8988T (cell line): ENCODE results near the gene FAM13C.
"Not testable (repeated sequence)": the region's sequence is repeated elsewhere in the genome, so short reads cannot be mapped to it uniquely, and the experiment has no call there.

Source experiments
- DNase-seq: peaks from one replicate; pipeline ENCODE4 v3.0.0; 2011

The FAM13C gene

GRCh38 chr10:59225211-59225610, 137.1 kb downstream of the FAM13C start:
- no peak for DNase-seq

DNA sequence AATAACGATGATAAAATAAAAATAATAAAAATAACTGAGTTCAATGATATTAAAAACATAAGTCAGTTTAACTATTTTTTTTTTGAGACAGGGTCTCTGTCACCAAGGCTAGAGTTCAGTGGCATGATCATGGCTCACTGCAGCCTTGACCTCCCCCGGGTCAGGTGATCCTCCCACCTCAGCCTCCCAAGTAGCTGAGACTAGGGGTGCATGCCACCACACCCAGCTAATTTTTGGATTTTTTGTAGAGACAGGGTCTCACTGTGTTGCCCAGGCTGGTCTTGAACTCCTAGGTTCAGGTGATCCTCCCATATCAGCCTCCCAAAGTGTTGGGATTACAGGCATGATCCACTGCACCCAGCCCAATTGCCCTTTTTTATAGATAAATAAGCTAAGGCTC, 138.8 kb downstream of the FAM13C start:
- DNase-seq: not testable (repeated sequence)

GRCh38 chr10:59222788-59223187, 139.6 kb downstream of the FAM13C start:
- DNase-seq: no peak

DNA sequence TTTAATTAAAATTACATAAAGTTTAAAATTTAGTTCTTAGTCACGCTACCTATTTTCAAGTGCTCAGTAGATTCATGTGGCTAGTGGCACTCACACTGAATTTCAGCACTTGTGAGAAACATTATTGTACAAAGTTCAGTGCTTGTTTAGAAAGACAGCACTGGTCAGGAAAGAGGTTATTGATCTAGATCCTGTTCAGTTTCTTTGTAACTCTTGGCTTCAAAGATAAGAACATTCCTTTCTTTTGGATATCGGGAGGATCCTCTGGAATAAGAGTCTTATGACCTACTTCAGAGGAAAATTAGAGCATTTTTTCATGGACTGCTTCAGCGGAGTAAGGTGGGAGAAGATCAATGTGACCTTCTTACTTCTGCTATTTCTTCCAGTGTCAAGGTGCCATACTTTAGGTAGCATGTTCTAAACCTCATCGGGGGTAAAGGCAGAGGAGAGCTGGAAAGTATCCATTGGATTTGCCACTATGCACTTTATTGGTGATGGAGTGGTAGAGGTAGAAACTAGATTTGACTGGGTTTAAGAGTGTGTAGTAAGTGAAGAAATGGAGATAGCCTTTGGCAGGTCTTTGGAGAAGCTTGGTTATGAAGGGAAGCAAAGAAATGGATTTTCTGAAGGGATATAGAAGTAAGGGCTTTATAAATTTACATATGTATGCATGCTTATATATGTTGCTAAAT, 146.0 kb downstream of the FAM13C start:
- no peak for DNase-seq

DNA sequence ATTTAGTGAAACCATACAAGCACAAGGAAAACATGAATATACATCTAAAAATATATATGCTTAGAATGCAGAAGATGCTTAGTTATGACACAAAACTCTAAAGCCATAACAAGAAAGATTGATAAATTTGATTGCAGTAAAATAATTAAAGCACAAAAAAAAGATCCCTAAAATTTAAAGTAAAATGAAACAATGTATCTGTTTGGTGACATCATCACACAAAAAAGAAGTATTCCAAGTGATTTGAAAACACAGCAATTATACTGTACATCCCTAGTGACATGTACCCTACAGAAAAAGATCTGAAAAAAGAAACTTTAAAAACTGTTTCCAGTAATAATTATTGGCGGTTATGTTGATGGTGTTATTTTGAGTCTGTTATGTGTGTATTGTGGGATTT, 148.2 kb downstream of the FAM13C start:
- no peak for DNase-seq

GRCh38 chr10:59212301-59212798, 150.0 kb downstream of the FAM13C start:
- no peak for DNase-seq

- no peak for DNase-seq
Measured at GRCh38 chr10:59206204-59206720, 156.1 kb downstream of the FAM13C start.
